ENCODE measurements around the gene VTCN1.
"Not testable (repeated sequence)": the region's sequence is repeated elsewhere in the genome, so short reads cannot be mapped to it uniquely, and the experiment has no call there.

VTCN1 gene, protein sequence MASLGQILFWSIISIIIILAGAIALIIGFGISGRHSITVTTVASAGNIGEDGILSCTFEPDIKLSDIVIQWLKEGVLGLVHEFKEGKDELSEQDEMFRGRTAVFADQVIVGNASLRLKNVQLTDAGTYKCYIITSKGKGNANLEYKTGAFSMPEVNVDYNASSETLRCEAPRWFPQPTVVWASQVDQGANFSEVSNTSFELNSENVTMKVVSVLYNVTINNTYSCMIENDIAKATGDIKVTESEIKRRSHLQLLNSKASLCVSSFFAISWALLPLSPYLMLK
- long read RNA-seq, donor 1, transcript VTCN1-203 (6 exons, 2,612 nt) = major isoform, 17 of 17 reads
- long read RNA-seq, donor 1, partial matches to known transcripts = 0 of 17 reads
- long read RNA-seq, donor 1, other reads (novel, unspliced or antisense) = 0 of 17 reads
- long read RNA-seq, donor 2, partial matches to known transcripts = 0 of 3 reads
- long read RNA-seq, donor 2, other reads (novel, unspliced or antisense) = 0 of 3 reads
- long read RNA-seq, donor 3, partial matches to known transcripts = 0 of 1 reads
- long read RNA-seq, donor 3, other reads (novel, unspliced or antisense) = 0 of 1 reads
- long read RNA-seq, donor 4, partial matches to known transcripts = 0 of 3 reads
- long read RNA-seq, donor 4, other reads (novel, unspliced or antisense) = 0 of 3 reads
- long read RNA-seq, donor 5, transcript VTCN1-203 (6 exons, 2,612 nt) = major isoform, 7 of 7 reads
- long read RNA-seq, donor 5, partial matches to known transcripts = 0 of 7 reads
- long read RNA-seq, donor 5, other reads (novel, unspliced or antisense) = 0 of 7 reads
- long read RNA-seq, donor 6, partial matches to known transcripts = 0 of 4 reads
- long read RNA-seq, donor 6, other reads (novel, unspliced or antisense) = 0 of 4 reads
- long read RNA-seq, donor 7, transcript VTCN1-203 (6 exons, 2,612 nt) = major isoform, 7 of 14 reads
- long read RNA-seq, donor 7, partial matches to known transcripts = 7 of 14 reads
- long read RNA-seq, donor 7, other reads (novel, unspliced or antisense) = 0 of 14 reads
- long read RNA-seq, donor 8, transcript VTCN1-203 (6 exons, 2,612 nt) = major isoform, 5 of 5 reads
- long read RNA-seq, donor 8, partial matches to known transcripts = 0 of 5 reads
- long read RNA-seq, donor 8, other reads (novel, unspliced or antisense) = 0 of 5 reads

DNA sequence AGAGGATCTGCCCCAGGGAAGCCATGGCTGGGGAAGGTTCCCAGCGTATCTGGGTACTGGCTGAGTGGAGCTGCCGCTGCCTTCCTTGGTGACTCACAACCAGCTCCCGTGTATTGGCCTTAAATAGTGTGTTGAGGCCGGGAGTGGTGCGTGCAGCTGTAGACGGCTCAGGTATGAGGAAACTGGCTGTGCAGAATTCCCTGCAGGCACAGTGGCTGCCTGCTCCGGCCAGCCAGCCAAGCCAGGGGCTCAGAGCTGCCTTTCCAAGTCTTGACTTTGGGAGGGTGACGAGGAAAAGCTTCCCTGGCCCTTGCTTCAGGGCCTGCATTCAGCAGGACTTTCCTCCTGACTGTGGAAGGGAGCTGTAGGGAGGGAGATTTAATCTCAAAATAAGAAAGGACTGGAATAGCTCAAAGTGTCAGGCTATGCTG, at the start of gene VTCN1:
VTCN1 (minus strand) TSS at position 97 of the 431 bp plus-strand sequence; CDS start at position 25, 72 bp downstream.
- no peak for DNase-seq

DNA sequence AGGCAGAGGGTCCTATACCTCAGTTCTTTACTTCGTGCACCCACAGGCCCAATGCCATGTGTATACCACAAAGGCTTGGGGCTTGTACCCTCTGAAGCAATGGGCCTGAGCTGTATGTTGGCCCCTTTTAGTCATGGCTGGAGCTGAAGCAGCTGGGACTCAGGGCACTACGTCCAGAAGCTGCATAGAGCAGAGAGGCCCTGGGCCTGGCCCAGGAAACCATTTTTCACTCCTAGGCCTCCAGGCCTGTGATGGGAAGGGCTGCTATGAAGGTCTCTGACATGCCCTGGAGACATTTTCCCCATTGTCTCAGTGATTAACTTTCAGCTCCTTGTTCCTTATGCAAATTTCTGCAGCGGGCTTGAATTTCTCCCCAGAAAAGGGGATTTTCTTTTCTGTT, 48.1 kb upstream of the VTCN1 start:
- no peak for DNase-seq

DNA sequence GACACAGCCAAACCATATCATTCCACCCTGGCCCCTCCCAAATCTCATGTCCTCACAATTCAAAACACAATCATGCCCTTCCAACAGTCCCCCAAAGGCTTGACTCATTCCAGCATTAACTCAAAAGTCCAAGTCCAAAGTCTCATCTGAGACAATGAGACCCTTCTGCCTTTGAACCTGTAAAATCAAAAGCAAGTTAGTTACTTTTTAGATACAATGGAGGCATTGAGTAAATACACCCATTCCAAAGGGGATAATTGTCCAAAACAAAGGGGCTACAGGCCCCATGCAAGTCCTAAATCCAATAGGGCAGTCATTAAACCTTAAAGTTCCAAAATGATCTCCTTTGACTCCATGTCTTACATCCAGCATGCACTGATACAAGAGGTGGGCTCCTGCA, 47.3 kb upstream of the VTCN1 start:
- DNase-seq = not testable (repeated sequence)

DNA sequence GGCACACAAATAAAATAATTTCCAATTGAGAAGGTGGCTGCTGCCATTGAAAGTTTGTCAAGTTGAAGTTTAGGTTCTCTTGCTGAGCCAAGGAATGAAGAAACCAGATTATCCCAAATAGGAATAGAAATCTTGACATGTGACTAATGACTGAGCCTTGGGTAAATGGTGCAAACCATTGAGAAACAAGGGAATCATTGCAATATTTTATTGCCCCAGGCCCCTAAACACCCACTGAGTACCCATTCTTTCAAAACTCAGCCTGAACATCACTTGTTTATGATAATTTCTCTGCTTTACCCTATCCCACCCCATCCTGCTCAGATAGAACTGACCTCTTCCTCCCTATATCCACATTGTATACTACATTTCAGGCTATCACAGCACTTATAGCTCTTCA, 46.6 kb upstream of the VTCN1 start:
- DNase-seq = no peak

DNA sequence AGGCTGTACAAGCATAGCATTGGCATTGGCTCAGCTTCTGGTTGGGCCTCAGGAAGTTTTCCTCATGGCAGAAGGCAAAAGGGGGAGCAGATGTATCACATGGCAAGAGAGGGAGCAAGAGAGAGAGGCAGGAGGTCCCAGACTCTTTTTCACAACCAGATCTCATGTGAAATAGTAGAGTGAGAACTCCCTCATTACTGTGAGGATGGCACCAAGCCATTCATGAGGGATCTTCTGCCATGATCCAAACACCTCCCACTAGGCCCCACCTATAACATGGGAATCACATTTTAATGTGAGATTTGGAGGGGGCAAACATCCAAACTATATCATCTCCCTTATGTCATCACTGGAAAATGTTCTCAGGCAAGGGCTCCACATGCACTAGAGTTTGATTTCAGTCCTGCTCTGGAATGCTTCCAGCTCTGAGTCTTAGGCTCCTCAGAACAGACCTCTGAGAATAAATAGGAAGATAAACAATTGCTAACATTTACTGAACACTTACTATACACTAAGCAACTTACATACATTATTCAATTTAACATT, 39.4 kb upstream of the VTCN1 start:
- no peak for DNase-seq

DNA sequence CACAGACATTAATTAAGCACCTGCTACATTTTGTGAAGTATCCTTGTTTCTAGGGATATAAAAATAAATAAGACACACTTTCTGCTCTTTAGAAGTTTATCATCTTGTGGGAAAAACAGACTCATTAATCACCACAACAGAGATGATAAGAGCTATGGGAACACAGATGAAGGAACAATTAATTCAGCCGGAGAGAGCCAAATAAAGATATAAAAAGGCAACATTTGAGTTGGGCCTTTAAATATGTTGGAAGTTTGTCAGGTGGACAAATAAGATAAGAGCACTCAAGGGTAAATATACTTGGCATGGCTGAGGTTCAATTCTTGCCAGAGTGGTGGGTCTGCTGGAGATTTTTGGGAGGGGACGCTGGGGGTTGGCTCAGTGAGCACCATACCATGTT, 34.2 kb upstream of the VTCN1 start:
- no peak for DNase-seq

DNA sequence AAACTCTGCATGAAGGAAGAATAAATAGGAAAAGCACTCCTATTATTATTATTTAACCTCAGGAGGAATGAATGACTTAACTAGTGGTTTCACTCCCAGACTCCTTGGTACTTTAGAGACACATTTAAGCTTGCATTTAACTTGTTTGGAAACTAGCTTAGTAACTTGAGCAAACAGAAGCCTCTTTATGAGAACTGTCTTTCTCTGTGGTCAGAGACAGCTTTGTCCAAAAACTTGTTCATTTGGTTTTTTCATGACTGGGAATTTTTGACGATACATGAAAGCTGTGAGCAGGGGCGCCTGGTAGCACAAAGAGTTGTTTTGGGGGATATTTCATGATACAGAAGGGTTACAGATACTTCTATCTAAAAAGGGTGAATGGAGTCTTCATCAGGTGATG, 33.6 kb upstream of the VTCN1 start:
- DNase-seq = no peak

DNA sequence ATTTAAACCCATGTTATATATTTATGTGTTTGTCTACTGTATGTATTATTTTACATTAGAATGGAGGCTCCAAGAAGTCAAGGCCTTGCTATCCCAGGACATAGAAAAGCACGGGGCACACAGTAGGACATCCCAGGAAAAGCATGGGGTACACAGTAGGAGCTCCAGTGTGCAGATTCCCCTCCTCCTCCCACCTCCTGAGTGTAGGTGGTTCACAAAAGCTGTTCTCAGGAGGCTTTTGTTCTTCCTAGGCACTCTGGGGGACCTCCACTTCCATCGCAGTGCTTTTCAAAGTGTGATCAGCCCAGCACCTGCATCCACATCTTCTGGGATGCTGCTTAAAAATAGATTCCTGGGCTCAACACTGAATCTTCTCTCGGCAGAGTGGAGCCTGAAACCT, 30.8 kb upstream of the VTCN1 start:
- no peak for DNase-seq

DNA sequence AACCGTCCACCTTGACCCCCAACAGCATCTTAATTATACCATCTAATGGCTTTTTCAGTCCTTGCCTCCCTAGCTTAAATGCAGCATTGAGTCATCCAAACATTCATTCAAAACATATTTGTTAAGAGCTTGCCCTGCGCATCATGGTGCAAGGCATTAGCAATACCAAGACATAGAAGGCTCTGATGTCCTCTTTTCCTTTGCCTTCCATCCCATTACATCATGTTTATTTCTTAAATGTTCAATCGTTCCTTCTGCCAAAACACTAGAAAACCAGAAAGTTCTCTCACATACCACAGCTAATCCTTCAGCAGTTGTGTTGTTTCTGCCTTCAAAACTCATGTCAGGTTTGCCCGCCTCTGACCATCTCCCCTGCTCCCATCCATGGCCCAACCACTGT, 29.8 kb upstream of the VTCN1 start:
- DNase-seq = no peak

DNA sequence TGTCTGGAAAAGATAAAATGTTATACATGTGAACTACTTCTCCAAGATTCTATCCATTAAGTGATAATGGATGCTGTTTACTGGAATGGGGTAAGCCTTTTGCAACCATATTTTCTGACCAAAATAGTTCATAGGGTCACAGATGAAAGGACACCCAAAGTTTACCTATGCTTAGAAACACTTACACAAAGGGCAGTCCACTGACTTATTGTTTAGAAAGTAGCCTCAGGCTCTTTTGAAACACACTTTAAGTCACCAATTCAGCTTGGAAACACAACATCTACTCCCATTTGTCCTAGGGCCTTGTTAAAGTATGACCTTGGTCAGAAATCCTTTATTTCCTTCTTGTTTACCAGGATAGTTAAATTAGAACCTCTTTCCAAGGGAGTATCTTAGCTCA, 28.7 kb upstream of the VTCN1 start:
- no peak for DNase-seq

DNA sequence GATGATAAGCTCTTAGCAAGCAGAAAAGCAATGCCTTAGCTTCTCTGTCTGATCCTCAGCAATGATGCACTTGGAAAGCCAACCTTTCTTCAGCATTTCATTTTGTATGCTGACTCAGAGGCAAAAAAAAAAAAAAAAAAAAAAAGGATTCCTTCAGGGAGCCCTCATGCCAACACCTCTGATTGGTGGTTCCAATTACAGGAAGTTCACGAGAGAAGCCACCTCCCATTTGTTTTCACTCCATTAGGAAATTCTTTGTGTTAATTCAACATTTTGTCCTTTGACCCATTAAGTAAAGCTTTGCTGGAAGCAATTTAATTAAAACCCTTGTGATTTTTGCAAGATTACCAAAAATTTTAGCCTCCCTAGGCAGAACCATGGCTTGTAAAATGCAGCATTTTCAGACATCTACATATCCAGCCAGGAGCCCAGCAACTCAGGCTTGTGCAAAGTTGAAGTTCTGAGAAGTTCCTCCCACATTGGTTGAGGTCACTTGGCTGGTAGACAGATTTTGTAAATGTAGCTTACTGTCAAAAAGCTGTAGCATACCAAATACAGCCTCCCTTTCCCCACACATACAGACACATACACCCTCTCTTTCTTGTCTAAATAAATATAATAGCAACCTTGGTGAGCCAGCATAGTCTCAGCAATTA, 27.1 kb upstream of the VTCN1 start:
- peak; percentile 7 for DNase-seq

DNA sequence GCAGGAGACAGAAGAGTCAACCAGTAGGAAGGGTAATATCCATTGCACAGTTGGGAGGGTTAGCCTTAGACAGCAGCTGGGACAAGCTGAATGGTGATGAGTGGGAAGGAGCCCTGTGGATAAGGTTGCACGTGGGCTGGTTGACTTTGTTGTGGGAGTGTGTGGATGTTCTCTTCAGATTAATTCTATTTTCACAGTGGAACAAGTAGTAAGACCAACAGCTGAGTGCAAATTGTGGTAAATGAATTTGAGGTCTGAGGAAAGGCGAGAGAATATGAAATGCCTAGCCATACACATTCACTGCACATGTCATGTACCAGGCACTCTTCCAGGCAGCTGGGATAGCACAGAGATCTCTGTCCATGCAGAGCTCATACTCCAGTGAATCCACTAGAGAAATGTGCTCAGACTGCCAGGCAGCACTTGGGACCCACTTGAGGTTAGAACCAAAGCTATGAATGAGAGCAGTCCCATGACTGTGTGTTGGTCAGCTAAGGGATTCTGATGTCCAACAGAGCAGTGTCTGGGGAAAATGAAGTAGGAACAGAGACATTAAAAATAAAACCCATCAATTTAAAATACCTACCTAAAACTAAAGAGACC, 25.2 kb upstream of the VTCN1 start:
- DNase-seq = no peak

DNA sequence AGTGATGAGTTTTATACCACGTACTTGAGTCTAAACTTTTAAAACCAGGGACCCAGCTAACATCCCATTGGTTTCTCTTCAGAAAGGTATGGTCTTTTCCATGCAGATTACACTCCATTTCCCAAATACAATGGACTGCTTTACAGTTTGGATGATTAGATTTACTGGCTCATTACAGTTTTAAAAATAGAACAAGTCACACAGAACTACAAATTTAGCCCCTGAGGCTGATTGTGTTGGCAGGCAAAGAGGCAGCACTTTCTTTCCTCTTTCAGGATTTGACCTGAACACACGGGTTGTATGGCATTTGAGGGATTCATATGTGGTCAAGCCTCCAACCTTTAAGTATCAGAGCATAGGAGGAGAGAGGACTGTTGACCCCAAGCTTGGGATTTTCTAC, 21.8 kb upstream of the VTCN1 start:
- DNase-seq = peak; percentile 6

DNA sequence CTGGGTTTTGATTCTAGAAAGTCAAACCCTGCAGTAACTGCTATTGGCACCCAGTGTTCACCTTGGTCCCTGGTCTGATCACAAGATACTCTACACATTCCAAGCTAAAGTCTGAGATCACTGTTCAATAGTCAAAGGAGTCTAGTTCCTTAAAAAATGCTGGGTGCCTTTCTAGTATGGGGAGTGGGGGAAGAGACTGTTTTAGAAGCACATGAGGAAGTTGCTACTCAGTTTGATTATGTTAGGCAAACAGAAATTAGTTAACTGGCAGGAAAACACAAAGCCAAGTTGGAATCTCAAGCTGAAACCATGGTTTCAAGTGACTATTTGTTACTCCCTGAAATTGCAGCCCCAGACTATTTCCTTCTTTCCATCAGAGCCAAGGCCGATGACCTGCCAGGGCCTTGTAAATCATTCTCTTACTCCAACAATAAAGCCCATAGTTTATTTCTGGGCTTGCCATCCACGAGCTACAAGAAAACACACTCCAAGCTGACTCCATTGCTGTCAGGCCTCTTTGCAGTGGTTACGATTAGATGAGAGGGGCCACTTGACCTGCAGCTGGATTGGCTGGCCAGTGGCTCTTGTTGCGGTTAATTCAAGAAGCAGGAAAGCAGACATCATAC, 21.1 kb upstream of the VTCN1 start:
- DNase-seq = peak; percentile 42

DNA sequence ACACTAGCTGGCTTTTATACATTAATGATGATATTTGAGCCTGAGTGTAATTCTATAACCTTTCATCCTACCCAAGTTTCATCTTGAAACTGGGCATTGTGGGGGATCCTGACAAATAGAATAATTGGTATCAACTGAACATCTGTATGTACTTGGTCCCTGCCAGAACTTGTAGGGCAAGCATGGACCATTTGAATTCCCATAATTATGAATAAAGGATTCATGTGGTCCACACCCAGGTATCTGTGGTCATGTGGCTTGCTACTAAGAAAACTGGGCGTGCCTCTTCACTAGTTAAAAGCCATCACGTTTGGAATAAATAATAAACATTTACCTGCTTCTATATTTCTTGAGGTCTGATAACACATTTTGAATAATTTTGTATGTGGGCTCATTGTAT, 20.6 kb upstream of the VTCN1 start:
- DNase-seq = no peak

DNA sequence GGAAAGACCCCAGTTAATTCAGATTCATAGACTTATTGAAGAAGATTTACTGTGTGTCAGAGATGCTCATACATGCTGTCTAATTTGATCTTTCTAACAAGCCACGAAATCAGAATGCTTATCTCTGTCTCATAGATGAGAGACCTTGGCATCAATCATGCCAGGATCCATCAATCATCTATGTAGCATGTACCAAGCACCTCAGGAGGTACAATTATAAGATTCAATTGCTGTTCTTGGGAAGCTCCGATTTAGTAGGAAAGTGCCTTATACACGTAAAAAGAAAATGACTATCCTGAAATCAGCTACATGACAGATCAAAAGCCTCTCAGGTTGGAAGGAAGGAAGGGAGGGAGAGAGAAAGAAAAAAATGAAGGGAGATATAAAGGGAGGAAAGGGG, 18.5 kb upstream of the VTCN1 start:
- DNase-seq = no peak

DNA sequence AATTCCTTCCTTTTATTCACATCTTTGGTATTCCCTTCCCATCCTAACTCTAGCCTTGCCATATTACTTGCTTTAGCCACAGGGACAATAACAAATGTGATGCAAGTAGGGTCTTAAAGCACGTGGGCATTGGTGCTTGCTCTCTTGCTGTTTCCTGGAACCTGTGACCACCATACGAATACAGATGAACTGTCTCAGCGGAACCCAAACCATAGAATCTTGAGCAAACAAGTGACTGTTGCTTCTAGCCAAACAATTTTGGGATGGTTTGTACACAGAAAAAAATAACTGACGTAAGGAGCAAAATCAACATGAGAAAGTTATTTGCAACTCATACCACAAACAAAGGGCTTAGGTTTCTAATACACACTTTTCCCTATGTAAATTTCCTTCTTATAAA, 15.2 kb upstream of the VTCN1 start:
- DNase-seq = no peak

DNA sequence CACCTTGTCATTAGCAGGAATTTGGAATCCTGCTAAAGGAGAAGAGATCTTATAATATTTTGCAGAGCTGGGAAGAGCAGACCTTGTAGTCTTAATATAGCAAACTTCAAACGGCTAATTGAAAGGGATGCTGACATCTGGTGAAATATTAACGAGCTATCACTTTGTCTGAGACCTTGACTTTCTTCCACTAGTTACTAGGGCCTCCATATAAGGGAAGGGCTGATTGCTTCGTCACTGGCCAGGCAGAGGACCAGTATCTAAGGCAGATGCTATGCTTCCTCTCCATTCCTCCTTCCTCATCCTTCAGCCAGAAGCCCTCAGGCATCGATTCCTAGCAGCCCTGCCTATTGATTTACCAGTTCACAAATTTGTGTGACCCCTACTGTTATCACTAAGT, 6.0 kb upstream of the VTCN1 start:
- DNase-seq = no peak

DNA sequence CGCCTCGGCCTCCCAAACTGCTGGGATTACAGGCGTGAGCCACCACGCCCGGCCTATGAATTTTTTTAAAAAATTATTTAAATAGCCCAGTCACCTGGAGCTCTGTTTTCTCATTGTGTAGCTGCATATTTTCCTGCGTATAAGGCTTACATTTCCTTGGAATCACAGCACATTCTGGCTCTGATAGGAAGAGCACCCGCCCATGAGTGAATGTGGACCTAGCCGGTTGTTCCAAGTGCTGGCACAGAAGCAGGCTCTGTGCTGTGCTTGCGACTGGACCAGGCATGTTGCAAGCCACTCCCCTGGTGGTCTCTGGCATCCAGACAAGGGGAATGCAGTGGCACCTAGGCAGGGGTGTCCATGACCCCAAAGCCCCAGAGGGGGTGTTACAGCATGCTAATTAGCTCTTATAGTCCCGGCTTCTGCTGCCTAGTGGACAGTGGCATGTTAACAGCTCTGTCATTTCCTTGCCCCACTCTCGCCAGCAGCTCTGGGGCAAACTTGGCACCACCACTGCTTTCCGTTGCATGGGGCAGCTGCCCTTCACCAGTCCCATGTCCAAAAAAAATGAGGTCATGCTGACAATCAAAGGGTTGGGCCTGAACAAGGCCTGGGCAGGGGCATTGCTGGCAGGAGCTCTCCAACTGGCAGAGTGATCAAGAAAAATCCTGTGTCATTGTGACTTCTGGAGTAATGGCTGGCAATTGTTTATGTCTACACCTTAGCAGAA, 5.2 kb upstream of the VTCN1 start:
- DNase-seq = no peak

DNA sequence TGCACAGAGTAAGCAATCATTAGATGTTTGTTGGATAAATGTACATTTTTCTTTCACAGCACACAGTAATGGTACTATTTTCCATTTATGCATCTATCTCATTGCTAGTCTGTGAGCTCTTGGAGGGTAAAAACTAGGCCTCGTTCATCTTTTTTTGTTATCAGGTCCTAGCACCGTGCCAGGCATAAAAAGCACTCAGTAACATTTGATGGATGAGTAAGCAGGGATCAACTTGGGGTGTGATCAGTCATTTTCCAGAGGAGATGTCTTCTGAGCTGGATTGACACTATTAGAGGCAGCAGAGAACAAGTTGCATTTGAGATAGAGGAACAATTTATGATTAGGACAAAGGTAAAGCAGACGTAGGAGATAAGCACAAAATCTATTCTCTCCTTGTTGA, 4.3 kb upstream of the VTCN1 start:
- DNase-seq = no peak
